ENCODE data around the gene ENTPD1. TPM values are rescaled to one million over a fixed set of nuclear protein-coding genes. Genes with fewer than 3 reads are reported as not detected.
A peak's percentile ranks its signal among the peaks of the same experiment; 100 is the strongest.
"Not testable (repeated sequence)": the region's sequence is repeated elsewhere in the genome, so short reads cannot be mapped to it uniquely, and the experiment has no call there.

ENTPD1 gene
- total RNA-seq, 2 donors from 2014 or later, result 12.3 to 15.0 TPM

- TF ChIP-seq, protein P1, sequence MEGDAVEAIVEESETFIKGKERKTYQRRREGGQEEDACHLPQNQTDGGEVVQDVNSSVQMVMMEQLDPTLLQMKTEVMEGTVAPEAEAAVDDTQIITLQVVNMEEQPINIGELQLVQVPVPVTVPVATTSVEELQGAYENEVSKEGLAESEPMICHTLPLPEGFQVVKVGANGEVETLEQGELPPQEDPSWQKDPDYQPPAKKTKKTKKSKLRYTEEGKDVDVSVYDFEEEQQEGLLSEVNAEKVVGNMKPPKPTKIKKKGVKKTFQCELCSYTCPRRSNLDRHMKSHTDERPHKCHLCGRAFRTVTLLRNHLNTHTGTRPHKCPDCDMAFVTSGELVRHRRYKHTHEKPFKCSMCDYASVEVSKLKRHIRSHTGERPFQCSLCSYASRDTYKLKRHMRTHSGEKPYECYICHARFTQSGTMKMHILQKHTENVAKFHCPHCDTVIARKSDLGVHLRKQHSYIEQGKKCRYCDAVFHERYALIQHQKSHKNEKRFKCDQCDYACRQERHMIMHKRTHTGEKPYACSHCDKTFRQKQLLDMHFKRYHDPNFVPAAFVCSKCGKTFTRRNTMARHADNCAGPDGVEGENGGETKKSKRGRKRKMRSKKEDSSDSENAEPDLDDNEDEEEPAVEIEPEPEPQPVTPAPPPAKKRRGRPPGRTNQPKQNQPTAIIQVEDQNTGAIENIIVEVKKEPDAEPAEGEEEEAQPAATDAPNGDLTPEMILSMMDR (IDR thresholded peaks at IDR 0.05), result peak in 1 of 2 donors; percentile 24
- H3K36me3 ChIP-seq, result no peaks in the 10 kb centered on the region
- H3K4me1 ChIP-seq, result no peaks in the 10 kb centered on the region
- no peak for DNase-seq (ENCODE audit: low spot score)
- no peak overlapping the region for H3K4me3 ChIP-seq
- no peak overlapping the region for H3K27ac ChIP-seq
- H3K27me3 ChIP-seq, result no peaks in the 10 kb centered on the region
- peaks cover 0 to 14% of the 10 kb centered on the region in 2 donors for H3K9me3 ChIP-seq
These were observed 27.4 kb upstream of the ENTPD1 start for GRCh38 chr10:95728526-95728925.

DNA sequence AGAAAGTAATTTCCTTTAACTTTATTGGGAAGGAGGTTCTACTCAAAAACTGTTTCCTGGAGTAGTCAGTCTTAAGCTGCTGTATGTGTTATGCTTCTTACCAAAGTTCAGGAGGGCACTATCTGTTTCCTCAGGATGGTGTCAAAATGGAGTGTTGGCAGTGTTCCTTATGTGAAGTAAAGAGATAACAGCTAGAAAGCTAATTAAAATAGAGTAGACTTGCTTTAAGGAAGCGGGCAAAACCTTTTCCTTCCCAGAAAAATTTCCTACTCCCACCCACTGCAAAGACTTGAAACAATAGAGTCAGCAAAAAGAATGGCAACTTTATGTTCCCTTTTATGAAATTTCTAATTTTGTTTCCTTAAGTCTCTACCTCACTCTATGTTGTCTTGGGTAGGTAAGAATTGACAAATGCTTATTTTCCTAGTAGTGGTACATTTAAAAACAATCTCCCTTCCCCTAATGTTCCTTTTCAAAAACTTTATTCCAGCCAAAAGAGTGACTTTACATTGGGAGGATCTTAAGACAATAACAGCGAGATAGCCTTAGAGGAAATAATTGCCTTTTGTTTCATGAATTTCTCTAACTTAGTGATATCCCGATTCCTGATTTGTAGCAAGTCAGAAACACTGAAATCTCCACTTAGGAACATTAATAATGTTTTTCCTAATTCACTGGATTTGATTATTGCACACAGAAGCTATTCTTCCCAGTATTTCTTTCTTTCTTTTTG, 26.5 kb upstream of the ENTPD1 start:
- TF ChIP-seq, protein P1 (IDR thresholded peaks at IDR 0.05), result no peak
- peak overlapping the region; percentile 4 to 36 for H3K27ac ChIP-seq
- no peaks in the 10 kb centered on the region for H3K36me3 ChIP-seq
- no peak overlapping the region for H3K4me3 ChIP-seq
- DNase-seq (ENCODE audit: low spot score), result no peak
- no peaks in the 10 kb centered on the region for H3K27me3 ChIP-seq
- H3K4me1 ChIP-seq, result no peaks in the 10 kb centered on the region
- H3K9me3 ChIP-seq, result peaks cover 0 to 20% of the 10 kb centered on the region in 2 donors

GRCh38 chr10:95730233-95730632, 25.7 kb upstream of the ENTPD1 start:
- H3K36me3 ChIP-seq, result no peaks in the 10 kb centered on the region
- H3K9me3 ChIP-seq, result peaks cover 0 to 20% of the 10 kb centered on the region in 2 donors
- peak overlapping the region; percentile 4 to 36 for H3K27ac ChIP-seq
- no peaks in the 10 kb centered on the region for H3K4me1 ChIP-seq
- no peak overlapping the region for H3K4me3 ChIP-seq
- H3K27me3 ChIP-seq, result no peaks in the 10 kb centered on the region
- TF ChIP-seq, protein P1 (IDR thresholded peaks at IDR 0.05), result no peak
- DNase-seq (ENCODE audit: low spot score), result no peak

DNA sequence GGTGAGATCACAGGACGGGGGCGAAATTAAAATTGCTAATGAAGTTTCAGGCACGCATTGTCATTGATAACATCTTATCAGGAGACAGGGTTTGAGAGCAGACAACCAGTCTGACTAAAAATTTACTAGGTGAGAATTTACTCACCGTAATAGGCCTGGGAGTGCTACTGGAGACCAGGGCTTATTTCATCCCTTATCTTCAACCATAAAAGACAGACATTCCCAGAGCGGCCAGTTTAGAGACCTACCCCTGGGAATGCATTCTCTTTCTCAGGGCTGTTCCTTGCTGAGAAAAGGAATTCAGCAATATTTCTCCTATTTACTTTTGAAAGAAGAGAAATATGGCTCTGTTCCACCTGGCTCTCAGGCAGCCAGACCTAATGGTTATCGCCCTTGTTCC, 23.1 kb upstream of the ENTPD1 start:
- H3K4me3 ChIP-seq; DNase-seq (ENCODE audit: low spot score); H3K36me3 ChIP-seq; H3K27ac ChIP-seq; H3K4me1 ChIP-seq; H3K27me3 ChIP-seq: not testable (repeated sequence)
- peaks cover 0 to 20% of the 10 kb centered on the region in 2 donors for H3K9me3 ChIP-seq

DNA sequence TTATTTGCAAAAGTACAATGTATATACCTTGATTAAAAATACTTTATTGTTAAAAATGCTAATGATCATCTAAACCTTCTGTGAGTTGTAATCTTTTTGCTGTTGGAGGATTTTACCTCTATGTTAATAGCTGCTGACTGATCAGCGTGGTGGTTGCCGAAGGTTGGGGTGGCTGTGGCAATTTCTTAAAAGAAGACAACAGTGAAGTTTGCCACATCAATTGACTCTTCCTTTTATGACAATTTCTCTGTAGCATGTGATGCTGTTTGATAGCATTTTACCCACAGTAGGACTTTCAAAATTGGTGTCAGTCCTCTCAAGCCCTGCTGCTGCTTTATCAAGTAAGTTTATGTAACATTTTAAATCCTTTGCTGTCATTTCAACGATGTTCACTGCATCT, 16.9 kb upstream of the ENTPD1 start:
- Histone ChIP-seq H3K4me1 (peaks cover 0 to 9% of the 10 kb centered on the region in 2 donors), H3K27ac (no peak overlapping the region), H3K9me3 (peaks cover 0 to under 1% of the 10 kb centered on the region in 2 donors), H3K4me3 (no peak overlapping the region), H3K36me3 (no peaks in the 10 kb centered on the region), H3K27me3 (no peaks in the 10 kb centered on the region)
- no peak for DNase-seq (ENCODE audit: low spot score)
- TF ChIP-seq, protein P1 (IDR thresholded peaks at IDR 0.05), result no peak

DNA sequence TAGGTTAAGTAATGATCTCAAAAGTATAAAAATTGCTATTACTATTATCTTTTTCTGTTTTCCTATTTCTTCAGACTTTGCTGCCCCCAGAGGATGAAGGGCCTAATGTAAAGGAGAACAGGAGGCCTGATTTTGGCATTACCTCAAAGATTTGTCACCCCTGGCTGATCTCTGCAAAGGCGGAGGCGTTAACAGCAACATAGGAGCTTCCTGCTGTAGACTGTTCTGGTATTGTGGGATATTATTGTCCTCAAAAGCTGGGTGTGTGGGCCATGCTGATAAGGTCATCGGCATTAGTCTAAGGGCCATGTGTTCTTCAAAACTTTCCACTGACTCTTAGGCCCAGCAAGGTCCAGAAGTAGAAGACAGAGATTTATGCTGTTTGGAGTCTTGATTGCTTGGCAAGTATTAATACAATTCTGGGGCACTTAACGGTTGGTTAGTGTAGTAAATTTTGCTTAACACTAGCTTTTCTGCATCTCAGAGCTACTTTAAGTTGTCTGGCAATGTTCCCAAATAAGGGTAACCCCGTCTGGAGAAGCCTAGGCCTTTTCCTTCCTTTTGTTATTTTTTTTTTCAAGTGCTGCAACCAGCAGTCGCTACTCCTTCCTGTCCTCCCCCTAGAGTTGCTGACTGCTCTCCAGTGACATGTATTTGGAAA, 14.0 kb upstream of the ENTPD1 start:
- H3K9me3 ChIP-seq, result no peaks in the 10 kb centered on the region
- no peaks in the 10 kb centered on the region for H3K36me3 ChIP-seq
- peak overlapping the region; percentile 35 to 52 for H3K27ac ChIP-seq
- TF ChIP-seq, protein P1 (IDR thresholded peaks at IDR 0.05), result no peak
- peak; percentile 72 for DNase-seq (ENCODE audit: low spot score)
- peaks cover 0 to 9% of the 10 kb centered on the region in 2 donors for H3K4me1 ChIP-seq
- no peak overlapping the region for H3K4me3 ChIP-seq
- no peaks in the 10 kb centered on the region for H3K27me3 ChIP-seq
